ENCODE data around the gene AGAP1. TPM values are rescaled to one million over a fixed set of nuclear protein-coding genes. Genes with fewer than 3 reads are reported as not detected.

The AGAP1 gene
- total RNA-seq, 2 donors from 2014 or later = 32.8 to 34.7 TPM

DNA sequence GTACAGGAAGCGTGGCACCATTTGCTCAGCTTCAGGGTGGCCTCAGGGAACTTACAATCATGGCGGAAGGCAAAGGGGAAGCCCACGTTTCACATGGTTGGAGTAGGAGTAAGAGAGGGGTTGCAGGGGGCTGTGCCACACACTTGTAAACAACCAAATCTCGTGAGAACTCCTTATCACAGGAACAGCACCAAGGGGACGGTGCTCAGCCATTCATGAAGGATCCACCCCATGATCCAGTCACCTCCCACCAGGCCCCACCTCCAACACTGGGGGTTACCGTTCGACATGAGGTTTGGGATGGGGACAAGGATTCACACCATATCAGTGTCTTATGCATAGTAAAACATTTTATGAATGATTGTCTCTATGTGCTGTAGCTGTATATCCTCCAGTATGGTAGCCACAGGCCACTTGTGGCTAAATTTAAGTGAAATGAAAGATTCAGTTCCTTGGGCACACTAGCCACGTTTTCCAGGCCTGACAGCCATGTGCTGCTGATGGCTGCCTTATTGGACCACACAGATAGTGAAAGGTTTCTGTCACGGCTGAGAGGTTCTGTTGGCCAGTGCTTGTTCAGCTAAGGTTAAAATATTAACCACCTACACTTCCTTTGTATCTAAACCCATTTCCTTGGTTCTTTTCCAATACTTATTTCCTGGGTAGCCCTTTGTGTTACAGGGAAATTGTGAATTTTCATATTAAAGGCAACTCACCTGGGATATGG is 77.3 kb downstream of the AGAP1 start:
- H3K36me3 Mint-ChIP-seq (ENCODE audit: low read depth) = peaks cover 18% of the 10 kb centered on the region
- TF ChIP-seq, protein P1, sequence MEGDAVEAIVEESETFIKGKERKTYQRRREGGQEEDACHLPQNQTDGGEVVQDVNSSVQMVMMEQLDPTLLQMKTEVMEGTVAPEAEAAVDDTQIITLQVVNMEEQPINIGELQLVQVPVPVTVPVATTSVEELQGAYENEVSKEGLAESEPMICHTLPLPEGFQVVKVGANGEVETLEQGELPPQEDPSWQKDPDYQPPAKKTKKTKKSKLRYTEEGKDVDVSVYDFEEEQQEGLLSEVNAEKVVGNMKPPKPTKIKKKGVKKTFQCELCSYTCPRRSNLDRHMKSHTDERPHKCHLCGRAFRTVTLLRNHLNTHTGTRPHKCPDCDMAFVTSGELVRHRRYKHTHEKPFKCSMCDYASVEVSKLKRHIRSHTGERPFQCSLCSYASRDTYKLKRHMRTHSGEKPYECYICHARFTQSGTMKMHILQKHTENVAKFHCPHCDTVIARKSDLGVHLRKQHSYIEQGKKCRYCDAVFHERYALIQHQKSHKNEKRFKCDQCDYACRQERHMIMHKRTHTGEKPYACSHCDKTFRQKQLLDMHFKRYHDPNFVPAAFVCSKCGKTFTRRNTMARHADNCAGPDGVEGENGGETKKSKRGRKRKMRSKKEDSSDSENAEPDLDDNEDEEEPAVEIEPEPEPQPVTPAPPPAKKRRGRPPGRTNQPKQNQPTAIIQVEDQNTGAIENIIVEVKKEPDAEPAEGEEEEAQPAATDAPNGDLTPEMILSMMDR (conservative IDR thresholded peaks at IDR 0.05) = no peak
- peaks cover 7% of the 10 kb centered on the region for H3K36me3 ChIP-seq (ENCODE audit: control insufficient read depth, insufficient read depth, low read length)
- H3K9me3 Mint-ChIP-seq = peaks cover 5% of the 10 kb centered on the region
- H3K27me3 Mint-ChIP-seq (ENCODE audit: insufficient read depth) = no peaks in the 10 kb centered on the region
- H3K4me3 ChIP-seq (ENCODE audit: low read length) = no peak overlapping the region
- 93 to 100% methylated on average over 2 to 9 of the region's 9 CpGs for WGBS, 2 experiments (ENCODE audit: insufficient coverage in 1 of 2, insufficient read length in 1 of 2)
- no peak overlapping the region for H3K27ac ChIP-seq (ENCODE audit: low read depth, low read length)
- peak overlapping the region; percentile 39 for H3K27ac Mint-ChIP-seq
- peaks cover 41% of the 10 kb centered on the region for H3K4me1 Mint-ChIP-seq
- H3K9ac ChIP-seq (ENCODE audit: extremely low read depth, low read length, poor library complexity, severe bottlenecking) = no peak overlapping the region
- peaks cover 10% of the 10 kb centered on the region for H3K9me3 ChIP-seq (ENCODE audit: control insufficient read depth, low read length)
- no peaks in the 10 kb centered on the region for H3K27me3 ChIP-seq (ENCODE audit: control insufficient read depth, insufficient read depth, low read length, poor library complexity, severe bottlenecking)
- no peak for DNase-seq
- H3K4me3 Mint-ChIP-seq = no peak overlapping the region
- H3K4me1 ChIP-seq (ENCODE audit: control insufficient read depth, insufficient read depth, low read length) = peaks cover 16% of the 10 kb centered on the region

DNA sequence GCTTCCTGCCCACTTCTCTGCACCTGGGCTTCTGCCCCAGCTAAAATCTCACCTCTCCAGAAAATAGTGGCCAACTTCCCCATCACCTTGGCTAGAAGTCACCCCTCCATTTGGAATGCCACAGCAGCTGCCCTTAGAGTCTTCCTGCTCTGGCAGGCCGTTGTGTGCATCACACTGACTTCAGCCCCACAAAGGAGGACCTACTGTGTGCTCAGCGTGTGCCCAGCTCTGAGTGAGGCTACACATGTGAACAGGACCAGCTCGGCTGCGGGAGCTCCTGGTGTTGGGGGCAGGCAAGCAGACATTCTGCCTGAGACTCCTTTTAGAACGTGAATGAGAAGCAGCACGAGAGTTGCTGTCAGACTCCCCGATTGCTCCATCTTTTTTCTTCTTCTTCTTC is 78.7 kb downstream of the AGAP1 start:
- Histone ChIP-seq H3K9ac (ENCODE audit: extremely low read depth, low read length, poor library complexity, severe bottlenecking) (no peak overlapping the region), H3K27ac (ENCODE audit: low read depth, low read length) (no peak overlapping the region), H3K36me3 (ENCODE audit: control insufficient read depth, insufficient read depth, low read length) (peaks cover 7% of the 10 kb centered on the region), H3K4me1 (ENCODE audit: control insufficient read depth, insufficient read depth, low read length) (peaks cover 16% of the 10 kb centered on the region), H3K27me3 (ENCODE audit: control insufficient read depth, insufficient read depth, low read length, poor library complexity, severe bottlenecking) (no peaks in the 10 kb centered on the region), H3K9me3 (ENCODE audit: control insufficient read depth, low read length) (peaks cover 10% of the 10 kb centered on the region), H3K4me3 (ENCODE audit: low read length) (no peak overlapping the region)
- H3K4me3 Mint-ChIP-seq = no peak overlapping the region
- peaks cover 11% of the 10 kb centered on the region for H3K36me3 Mint-ChIP-seq (ENCODE audit: low read depth)
- no peak overlapping the region for H3K27ac Mint-ChIP-seq
- peaks cover 46% of the 10 kb centered on the region for H3K4me1 Mint-ChIP-seq
- H3K27me3 Mint-ChIP-seq (ENCODE audit: insufficient read depth) = no peaks in the 10 kb centered on the region
- TF ChIP-seq, protein P1 (conservative IDR thresholded peaks at IDR 0.05) = no peak
- DNase-seq = no peak
- 92 to 96% methylated on average over 6 to 7 of the region's 7 CpGs for WGBS, 2 experiments (ENCODE audit: insufficient coverage in 1 of 2, insufficient read length in 1 of 2)
- H3K9me3 Mint-ChIP-seq = peaks cover 5% of the 10 kb centered on the region

DNA sequence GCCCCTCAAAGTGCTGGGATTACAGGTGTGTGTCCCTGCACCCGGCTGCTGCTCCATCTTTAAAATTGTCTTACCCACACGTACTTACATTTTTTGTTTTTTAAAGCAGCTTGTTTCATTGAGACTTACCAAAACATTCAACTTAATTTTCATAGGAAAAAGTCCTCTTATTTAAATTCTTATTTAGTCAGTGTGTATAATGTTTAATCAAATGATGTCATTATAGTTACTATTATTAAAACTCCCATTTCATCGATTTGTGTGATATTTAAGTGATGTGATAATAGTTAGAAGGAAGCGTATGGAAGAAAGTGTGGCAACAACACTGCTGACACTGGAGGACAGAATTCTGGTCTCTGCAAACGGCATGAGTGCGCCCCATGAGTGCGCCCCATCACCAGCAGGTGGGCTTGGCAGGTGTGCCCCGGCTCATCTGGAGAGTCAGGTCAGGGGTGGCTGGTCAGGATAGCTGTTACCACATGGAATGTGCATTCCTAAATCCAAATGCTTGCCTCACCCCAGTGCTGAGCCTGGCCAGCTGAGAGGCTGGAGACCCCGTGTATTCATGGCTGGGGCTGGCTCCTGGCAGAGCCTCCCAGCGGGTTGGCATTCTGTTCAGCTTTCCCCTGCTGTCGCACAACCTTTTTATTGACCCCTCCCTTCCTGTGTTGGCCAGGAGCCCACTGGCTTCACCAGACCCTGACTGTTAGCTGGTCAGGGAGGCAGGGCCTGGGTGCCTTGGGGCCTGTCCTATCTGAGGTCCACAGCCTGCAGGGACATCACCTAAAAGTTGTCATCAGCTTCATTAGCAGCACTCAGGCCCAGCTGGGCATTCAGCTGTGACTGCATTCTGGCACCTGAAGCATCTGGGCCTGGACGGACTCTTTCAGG is 79.7 kb downstream of the AGAP1 start:
- no peak for DNase-seq
- no peak overlapping the region for H3K27ac Mint-ChIP-seq
- 91% methylated on average over 8 to 12 of the region's 12 CpGs for WGBS, 2 experiments (ENCODE audit: insufficient coverage in 1 of 2, insufficient read length in 1 of 2)
- Histone ChIP-seq H3K4me3 (ENCODE audit: low read length) (no peak overlapping the region), H3K27me3 (ENCODE audit: control insufficient read depth, insufficient read depth, low read length, poor library complexity, severe bottlenecking) (no peaks in the 10 kb centered on the region), H3K9ac (ENCODE audit: extremely low read depth, low read length, poor library complexity, severe bottlenecking) (no peak overlapping the region), H3K9me3 (ENCODE audit: control insufficient read depth, low read length) (peaks cover 2% of the 10 kb centered on the region), H3K27ac (ENCODE audit: low read depth, low read length) (no peak overlapping the region), H3K4me1 (ENCODE audit: control insufficient read depth, insufficient read depth, low read length) (peaks cover 16% of the 10 kb centered on the region), H3K36me3 (ENCODE audit: control insufficient read depth, insufficient read depth, low read length) (peaks cover 2% of the 10 kb centered on the region)
- H3K4me3 Mint-ChIP-seq = no peak overlapping the region
- TF ChIP-seq, protein P1 (conservative IDR thresholded peaks at IDR 0.05) = no peak
- no peaks in the 10 kb centered on the region for H3K27me3 Mint-ChIP-seq (ENCODE audit: insufficient read depth)
- H3K9me3 Mint-ChIP-seq = no peaks in the 10 kb centered on the region
- H3K36me3 Mint-ChIP-seq (ENCODE audit: low read depth) = peaks cover 3% of the 10 kb centered on the region
- peaks cover 49% of the 10 kb centered on the region for H3K4me1 Mint-ChIP-seq

Measured in endodermal cell (in vitro differentiated cells).